T-helper 1 cell treated with Interleukin-12 subunit alpha and Interleukin-12 subunit beta and Interleukin-4 antibody, amounts not matched to agents 30 ng/mL and 1 ng/mL, for 36 hours (primary cell): ENCODE measurements around the gene RSPO4. TPM values are rescaled to one million over a fixed set of nuclear protein-coding genes. Genes with fewer than 3 reads are reported as not detected.

Experiments
- intact Hi-C: fragments of 100-400 bp; cut with micrococcal nuclease; formaldehyde crosslinking; loops from one replicate; pipeline ENCODE4 v1.15.1; 2024
- total RNA-seq: library from RNA; stranded (reverse); gene quantifications from 2 replicates; pipeline ENCODE4 v1.2.3, GENCODE V29; 2022

RSPO4 gene
- total RNA-seq, result not detected in 2 replicates

DNA sequence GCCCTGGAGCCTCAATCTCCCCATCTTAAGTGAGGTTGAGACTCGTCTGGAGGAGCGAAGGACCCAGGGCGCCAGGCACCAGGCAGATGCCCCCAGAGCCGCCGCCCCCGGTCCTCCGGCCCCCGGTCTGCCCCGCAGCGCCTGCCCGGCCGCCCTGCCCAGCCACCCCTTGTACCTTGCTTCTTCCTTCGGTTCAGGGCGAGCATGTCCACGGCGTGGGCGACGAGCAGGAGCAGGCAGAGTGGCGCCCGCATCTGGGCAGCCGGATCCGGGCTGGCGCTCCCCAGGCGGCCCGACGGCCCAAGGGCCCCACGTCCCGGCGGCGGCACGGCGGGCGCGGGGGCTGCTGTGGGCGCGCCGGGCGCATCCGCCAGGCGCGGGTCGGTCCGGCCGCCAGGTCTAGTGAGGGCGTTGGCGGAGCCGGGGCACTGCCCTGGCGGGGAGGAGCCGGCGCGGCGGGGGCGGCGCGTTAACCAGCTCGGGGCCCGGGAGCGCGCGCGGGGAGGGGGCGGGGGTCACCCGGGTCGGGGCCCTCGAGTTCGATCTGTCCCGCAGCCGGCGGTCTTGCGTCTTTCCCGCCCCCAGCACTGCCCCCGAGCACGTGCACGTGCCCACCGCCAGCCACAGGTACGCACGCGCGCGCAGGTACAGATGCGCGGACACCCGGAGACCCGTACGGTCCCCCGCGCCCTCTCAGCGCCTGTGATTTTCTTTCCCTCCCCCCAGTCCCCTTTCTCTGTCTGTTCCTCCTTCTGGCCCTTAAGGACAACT, at the start of gene RSPO4:
TSS of gene RSPO4 (minus strand) at position 401 of the 771 bp plus-strand sequence. CDS start at position 254, 147 bp downstream.
- intact Hi-C loops, result no loop called here

DNA sequence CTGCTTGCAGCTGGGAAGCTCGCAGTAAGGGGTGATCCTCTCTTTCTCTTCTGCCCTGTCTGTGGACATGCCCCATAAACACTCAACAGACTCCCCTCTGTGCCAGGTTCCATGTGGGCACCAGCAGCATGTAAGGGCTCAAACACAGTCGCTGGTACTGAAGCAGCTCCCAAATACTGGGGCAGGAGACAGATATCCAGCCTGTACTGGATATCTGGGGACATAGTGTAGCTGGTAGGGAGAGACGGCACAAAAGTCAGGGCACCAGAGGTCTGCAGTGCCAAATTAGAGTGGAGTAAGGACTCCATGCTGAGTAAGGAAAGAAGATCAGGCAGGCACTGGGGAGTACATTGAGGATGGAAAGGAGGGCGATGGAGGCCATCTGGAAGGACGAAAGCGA, 48.3 kb upstream of the RSPO4 start:
- intact Hi-C loops, result no loop called here

GRCh38 chr20:1045860-1046418, 43.8 kb upstream of the RSPO4 start:
- intact Hi-C loops, result no loop called here

DNA sequence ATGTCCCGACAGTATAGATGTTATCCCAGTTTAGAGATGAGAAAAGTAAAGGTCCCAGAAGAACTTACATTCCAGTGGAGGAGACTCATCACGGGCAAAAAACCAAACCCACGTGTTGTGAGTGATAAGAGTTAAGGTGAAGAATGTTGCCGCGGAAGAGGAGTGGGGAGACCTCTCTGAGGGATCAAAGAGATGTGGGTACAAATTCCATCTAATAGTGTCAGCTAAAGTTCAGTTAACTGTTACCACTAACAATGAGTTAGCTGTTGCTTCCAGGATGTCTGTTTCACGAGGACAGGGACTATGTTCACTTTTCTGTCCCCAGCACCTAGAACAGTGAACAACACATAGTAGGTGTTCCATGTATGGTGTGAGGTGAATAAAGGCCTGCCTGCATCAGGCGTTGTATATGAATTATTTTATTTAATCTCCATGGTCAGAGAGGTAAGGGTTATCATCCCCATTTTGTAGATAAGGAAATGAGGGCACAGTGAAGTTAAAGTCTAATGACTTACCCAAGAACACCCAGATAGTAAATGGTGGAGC, 39.8 kb upstream of the RSPO4 start:
- intact Hi-C loops, result no loop called here

DNA sequence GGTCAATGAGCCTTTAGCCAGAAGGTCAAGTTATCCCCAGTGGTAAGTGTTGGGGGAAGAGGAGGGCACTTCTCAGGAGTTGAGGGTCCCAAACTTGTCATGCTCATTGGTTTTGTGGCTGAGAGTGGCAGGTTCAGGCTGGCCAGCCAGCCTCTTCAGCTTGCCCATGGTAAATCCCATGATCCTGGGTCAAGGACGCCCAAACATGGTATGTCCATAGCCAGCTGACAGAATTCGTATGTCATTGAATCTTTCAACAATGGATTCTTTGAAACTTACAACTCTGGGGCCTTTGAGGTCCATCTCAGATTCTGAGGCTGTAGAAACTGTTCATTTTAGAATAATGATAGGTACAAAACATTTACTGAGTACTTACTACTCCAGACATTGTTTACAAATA, 36.1 kb upstream of the RSPO4 start:
- intact Hi-C loops, result no loop called here

- intact Hi-C loops, result no loop called here
These were observed 34.9 kb upstream of the RSPO4 start for GRCh38 chr20:1037039-1037438.

- intact Hi-C loops, result no loop called here
These were observed 33.4 kb upstream of the RSPO4 start for GRCh38 chr20:1035466-1035865.

GRCh38 chr20:1034415-1034789, 32.3 kb upstream of the RSPO4 start:
- intact Hi-C loops, result no loop called here

DNA sequence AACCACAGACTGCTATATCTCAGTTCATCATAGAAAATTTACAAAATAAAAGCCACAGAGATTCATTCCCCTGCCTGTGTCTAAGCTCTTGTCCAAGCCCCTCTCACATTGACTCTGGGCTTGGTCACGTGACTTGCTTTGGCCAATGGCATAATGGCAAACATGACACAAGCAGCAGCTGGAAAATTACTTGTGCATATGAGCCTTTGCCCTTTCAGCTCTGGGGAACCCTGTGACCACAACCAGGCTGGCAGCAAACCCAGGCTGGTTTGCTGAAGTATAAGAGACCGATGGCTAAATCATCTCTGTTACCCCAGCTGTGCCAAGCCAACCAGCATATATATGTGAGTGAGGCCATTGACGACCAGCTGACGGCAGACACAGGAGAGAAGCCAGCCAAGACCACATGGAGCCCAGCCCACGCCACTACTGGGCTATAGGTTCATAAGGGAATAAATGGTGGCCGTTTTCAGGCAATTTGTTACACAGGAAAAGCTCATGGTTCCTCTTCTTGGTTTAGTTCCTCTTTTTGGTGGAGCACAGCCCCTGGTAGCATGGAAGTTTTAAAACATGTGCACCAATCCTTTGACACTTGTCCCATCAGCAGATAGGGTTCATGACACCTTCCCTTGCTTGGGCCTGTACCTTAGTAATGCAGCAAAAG, 31.8 kb upstream of the RSPO4 start:
- intact Hi-C loops, result no loop called here

DNA sequence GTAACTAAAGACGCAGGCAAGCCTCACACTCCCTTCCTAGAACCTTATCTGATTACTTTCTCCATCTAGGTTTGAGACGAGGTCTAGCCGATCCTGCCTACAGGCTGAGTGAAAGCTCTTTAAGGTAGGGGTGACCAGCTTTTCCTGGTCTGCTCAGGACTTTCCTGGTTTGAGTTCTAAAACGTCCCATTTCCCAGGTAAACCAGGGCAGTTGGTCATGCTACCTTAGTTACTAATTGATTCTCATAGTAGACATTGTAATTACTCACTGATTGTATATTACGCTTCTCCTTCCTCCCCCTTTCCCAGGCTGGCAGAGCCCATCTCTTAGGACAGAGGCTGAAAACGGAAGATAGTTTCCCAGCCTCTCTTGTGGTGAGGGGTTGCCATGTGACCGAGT, 27.9 kb upstream of the RSPO4 start:
- intact Hi-C loops, result no loop called here

DNA sequence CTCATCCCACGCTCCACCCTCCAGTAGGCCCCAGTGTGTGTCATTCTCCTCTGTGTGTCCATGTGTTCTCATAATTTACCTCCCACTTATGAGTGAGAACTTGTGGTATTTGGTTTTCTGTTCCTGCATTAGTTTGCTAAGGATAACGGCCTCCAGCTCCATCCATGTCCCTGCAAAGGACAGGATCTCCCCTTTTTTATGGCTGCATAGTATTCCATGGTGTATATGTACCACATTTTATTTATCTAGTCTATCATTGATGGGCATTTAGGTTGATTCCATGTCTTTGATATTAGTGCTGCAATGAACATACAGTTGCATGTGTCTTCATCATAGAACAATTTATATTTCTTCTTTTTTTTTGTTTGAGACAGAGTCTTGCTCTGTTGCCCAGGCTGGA, 24.1 kb upstream of the RSPO4 start:
- intact Hi-C loops, result loop anchor here (2.0 kb wide), 1 partner anchor 79 kb away; no protein-coding TSS in a partner anchor

DNA sequence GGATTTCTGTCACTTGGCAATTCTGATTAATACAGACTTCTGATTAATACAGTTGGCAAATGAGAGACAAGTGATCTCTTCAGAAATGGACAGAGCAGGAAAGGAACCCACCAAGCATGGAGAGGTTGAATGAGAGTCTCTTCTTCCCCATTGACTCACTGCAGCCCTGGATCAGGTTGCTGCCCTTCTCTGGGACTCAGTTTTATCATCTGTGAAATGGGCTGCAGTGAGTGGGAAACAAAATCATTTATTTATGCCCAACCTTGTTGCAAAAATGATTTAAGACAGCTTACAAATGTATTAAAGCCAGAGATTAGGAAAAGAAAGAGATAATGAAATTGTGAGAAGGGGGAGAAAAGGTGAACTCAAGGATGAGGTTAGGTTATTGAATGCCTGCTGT, 20.8 kb upstream of the RSPO4 start:
- intact Hi-C loops, result no loop called here

- intact Hi-C loops, result no loop called here
These were observed 18.5 kb upstream of the RSPO4 start for GRCh38 chr20:1020614-1021013.

DNA sequence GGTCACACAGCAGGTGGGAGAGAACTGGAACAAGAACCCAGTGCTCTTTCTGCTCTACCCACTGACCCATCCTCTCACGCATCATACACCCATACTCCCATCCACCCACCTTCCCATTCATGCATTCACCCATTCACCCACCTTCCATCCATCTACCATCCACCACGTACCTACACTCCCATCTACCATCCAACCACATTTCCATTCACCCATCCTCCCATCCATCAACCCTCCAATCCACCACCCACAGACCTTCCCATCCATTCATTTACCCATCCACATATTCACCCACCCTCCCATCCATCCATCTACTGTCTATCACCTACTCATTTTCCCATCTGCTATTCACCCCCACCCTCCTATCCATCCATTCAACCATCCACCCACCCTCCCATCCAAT, 17.2 kb upstream of the RSPO4 start:
- intact Hi-C loops, result no loop called here

DNA sequence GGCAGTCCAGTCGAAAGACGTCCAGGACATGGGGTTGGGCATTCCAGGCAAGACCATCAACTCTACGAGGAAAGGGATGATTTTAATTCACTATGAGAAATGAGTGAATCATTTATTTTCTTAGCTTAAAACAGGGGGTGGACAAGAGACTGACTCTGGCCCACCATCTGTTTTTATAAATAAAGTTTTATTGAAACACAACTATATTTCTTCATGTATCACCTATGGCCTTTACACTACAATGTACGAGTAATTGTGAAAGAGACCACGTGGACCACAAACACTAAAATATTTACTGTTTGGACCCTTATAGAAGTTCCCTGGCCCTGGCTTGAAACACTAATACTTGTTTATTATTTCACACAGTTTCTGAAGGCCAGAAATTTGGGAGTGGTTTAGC, 15.6 kb upstream of the RSPO4 start:
- intact Hi-C loops, result no loop called here

DNA sequence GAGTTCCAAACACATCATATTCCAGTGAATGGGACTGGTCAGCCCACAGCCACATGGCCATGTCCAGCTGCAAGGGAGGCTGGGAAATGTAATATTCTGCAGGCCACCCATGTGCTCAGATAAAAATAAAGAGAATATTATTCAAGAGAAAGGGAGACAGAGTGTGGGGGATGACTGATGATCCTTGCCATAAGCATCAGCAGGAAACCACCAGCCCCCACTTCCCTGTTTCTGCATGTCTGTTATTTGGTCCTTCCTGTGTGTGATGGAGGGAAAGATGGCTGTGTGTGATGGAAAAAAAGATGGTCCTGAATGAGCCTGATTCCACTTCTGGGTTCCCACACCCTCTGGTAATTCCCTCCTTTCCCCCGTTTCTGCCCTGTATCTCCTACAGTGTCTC, 13.1 kb upstream of the RSPO4 start:
- intact Hi-C loops, result no loop called here

DNA sequence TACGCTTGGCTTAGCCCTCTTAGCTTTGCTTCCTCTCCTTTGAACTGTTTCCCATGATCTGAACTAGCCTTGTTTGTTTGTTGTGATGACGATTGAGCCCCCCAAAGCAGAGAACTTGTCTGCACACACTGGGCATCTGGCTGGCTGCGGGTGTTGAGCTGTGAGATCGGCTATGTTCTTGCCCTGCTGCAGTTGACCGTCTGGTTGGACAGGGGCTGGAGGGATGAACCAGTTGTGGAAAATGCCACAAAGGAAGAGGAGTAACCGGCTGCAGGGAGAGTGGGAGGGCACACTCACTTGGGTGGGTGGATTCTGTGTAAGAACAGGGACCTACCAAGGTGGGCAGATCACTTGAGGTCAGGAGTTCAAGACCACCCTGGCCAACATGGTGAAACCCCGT, 12.4 kb upstream of the RSPO4 start:
- intact Hi-C loops, result no loop called here

- intact Hi-C loops, result no loop called here
These were observed 11.6 kb upstream of the RSPO4 start for GRCh38 chr20:1013566-1014340.

- intact Hi-C loops, result no loop called here
These were observed 10.5 kb upstream of the RSPO4 start for GRCh38 chr20:1012359-1013168.

DNA sequence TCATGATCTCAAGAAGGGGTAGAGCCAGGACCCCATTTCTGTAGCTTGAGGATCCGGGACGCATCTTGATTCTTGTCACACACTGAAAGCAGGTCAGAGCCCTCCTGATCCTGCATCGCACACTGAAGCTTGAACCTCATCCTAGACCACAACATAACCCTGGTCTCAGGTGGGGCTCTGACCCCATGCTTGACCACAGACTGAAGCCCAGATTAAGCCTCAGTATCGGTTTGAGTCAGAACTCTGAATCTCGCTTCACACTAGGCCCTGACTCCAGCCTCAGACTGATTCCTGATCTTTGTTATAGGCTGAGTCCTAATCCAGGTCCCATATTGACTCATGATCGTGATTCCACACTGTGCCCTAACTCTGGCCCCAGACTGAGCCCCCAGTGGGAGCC, 8.5 kb upstream of the RSPO4 start:
- intact Hi-C loops, result no loop called here
